ENCODE results near the gene TMEM116.
A peak's percentile ranks its signal among the peaks of the same experiment; 100 is the strongest.
"Not testable (repeated sequence)": the region's sequence is repeated elsewhere in the genome, so short reads cannot be mapped to it uniquely, and the experiment has no call there.

The TMEM116 gene

GRCh38 chr12:111975161-111975931 lies 37.6 kb downstream of the TMEM116 start:
- peak; percentile 2 for DNase-seq

GRCh38 chr12:111971800-111972199 lies 41.2 kb downstream of the TMEM116 start:
- no peak for DNase-seq

- DNase-seq, result no peak
Measured at GRCh38 chr12:111964935-111965334, 48.0 kb downstream of the TMEM116 start.

GRCh38 chr12:111959518-111959917 lies 53.4 kb downstream of the TMEM116 start:
- DNase-seq, result not testable (repeated sequence)

- DNase-seq, result not testable (repeated sequence)
Measured at GRCh38 chr12:111957224-111957623, 55.7 kb downstream of the TMEM116 start.

- DNase-seq, result no peak
Measured at GRCh38 chr12:111954969-111955368, 58.0 kb downstream of the TMEM116 start.

GRCh38 chr12:111953455-111953854 lies 59.5 kb downstream of the TMEM116 start:
- no peak for DNase-seq

- DNase-seq, result not testable (repeated sequence)
Measured at GRCh38 chr12:111952084-111952787, 60.7 kb downstream of the TMEM116 start.

- DNase-seq, result not testable (repeated sequence)
Measured at GRCh38 chr12:111950961-111951676, 61.8 kb downstream of the TMEM116 start.

- DNase-seq, result no peak
Measured at GRCh38 chr12:111943929-111944328, 69.0 kb downstream of the TMEM116 start.

- DNase-seq, result peak; percentile 71
Measured at GRCh38 chr12:111942557-111942956, 70.4 kb downstream of the TMEM116 start.

- peak; percentile 14 for DNase-seq
Measured at GRCh38 chr12:111937429-111937828, 75.5 kb downstream of the TMEM116 start.

- no peak for DNase-seq
Measured at GRCh38 chr12:111936869-111937268, 76.1 kb downstream of the TMEM116 start.

GRCh38 chr12:111932241-111932640 lies 80.7 kb downstream of the TMEM116 start:
- no peak for DNase-seq

GRCh38 chr12:111927346-111927745 lies 85.6 kb downstream of the TMEM116 start:
- DNase-seq, result no peak

GRCh38 chr12:111926631-111927030 lies 86.3 kb downstream of the TMEM116 start:
- DNase-seq, result no peak

- no peak for DNase-seq
Measured at GRCh38 chr12:111925171-111925570, 87.8 kb downstream of the TMEM116 start.

GRCh38 chr12:111907740-111908139 lies 105.2 kb downstream of the TMEM116 start:
- no peak for DNase-seq

GRCh38 chr12:111905502-111905901 lies 107.5 kb downstream of the TMEM116 start:
- no peak for DNase-seq

GRCh38 chr12:111904446-111904975 lies 108.5 kb downstream of the TMEM116 start:
- no peak for DNase-seq

- DNase-seq, result no peak
Measured at GRCh38 chr12:111901182-111901581, 111.8 kb downstream of the TMEM116 start.

- no peak for DNase-seq
Measured at GRCh38 chr12:111894556-111894955, 118.4 kb downstream of the TMEM116 start.

- no peak for DNase-seq
Measured at GRCh38 chr12:111893287-111893686, 119.7 kb downstream of the TMEM116 start.
